Activated T-helper 9 cell treated with anti-CD3 and anti-CD28 coated beads, Interleukin-2, amount 50 U/mL, for 16 hours (primary cell): Measurements from ENCODE around the gene CD276.
"Not testable (repeated sequence)": the region's sequence is repeated elsewhere in the genome, so short reads cannot be mapped to it uniquely, and the experiment has no call there.

Experiments
- DNase-seq: peaks from one replicate; pipeline ENCODE4 v3.0.0-alpha.2; 2020; ENCODE audit warnings: low read depth

CD276 gene

DNA sequence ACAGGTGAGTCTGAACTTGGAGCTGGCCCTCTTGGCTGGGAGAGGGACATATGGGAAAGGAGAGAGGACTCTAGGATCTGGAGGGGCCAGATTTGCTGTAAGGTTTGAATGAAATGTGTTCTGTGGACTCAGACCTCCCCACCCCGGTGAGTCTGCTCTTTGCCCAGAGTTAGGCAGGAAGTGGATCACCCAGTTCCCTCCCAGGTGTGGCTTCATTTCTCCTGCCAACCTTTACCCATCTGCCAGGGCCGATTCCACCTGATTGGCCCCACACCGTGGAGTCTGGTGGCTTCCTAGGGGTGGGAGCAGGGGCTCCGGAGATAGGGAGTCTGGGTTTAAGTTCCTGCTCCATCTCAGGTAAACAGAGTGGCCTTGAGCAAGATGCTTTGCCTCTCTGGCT is 25.5 kb downstream of the CD276 start:
- no peak for DNase-seq

DNA sequence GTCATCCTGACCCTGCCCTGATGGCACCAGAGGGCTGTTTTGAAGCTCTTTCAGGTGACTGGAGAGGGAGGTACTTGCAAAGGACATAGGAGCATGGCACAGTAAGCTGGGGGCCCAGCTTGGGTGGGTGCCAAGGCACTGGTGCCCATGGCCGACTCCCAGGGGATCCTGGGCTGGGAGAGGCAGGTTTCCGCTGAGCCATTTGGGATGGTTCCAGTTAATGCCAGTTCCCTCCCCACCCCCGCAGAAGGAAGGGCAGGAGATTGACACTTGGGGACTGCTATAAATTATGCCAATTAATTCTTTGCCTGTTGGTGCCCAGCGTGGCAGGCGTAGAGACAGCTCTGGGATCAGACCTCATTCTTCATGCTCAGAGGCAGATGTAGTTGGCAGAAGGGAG is 26.1 kb downstream of the CD276 start:
- no peak for DNase-seq

DNA sequence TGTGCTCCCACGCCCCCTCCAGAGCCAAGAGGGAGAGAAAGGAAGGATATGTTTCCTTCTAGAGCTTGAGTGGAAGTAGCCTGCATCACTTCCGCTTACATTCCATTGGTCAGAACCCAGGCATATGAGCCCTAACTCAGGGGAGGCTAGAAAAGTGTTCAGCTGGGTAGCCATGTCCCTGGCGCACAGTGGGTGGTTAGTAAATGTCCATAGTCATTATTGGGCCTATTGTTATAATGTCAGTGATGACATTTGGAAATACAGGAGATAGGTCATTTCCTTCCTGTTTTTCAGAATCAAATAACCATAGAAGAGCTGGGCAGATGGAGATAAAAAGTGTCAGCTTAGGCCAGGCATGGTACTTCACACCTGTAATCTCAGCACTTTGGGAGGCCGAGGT is 27.3 kb downstream of the CD276 start:
- DNase-seq, result no peak

DNA sequence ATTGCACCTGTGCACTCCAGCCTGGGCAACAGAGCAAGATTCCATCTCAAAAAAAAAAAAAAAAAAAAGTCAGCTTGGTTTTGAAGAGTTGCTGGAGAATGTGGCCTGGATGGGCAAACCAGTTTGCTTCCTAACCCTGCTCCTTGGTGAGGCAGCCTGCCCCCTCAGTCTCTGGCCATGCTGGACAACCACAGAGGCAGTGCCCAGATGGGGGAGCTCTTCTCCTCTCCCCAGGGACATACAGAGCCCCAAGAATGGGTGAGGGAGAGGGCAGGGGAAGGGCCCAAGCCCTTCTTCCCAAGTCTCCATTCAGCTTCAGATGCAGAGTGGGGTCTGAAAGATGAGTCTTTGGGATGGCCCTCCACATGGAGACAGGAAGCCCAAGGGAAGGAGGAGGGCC is 27.9 kb downstream of the CD276 start:
- DNase-seq, result no peak

DNA sequence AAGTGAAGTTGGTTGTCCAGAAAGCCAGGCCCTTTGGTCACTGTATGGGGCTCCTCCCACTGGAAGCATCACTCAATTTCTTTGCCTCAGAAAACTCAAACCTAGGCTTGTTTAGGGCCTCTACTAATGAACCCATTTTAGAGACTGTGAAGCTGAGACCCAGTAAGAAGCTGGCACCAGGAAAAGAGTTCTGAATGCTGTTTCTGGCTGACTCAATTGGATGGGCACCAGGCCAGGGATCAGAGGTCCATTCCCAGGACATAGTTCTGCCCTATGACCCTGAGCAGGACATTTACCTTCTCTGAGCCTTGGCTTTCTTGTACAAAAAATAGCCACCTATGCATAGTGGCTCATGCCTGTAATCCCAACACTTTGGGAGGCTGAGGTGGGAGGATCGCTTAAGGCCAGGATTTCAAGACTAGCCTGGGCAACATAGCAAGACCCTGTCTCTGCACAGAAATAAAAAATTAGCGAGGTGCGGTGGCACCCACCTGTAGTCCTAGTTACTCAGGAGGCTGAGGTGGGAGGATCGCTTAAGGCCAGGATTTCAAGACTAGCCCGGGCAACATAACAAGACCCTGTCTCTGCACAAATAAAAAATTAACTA is 30.6 kb downstream of the CD276 start:
- no peak for DNase-seq

DNA sequence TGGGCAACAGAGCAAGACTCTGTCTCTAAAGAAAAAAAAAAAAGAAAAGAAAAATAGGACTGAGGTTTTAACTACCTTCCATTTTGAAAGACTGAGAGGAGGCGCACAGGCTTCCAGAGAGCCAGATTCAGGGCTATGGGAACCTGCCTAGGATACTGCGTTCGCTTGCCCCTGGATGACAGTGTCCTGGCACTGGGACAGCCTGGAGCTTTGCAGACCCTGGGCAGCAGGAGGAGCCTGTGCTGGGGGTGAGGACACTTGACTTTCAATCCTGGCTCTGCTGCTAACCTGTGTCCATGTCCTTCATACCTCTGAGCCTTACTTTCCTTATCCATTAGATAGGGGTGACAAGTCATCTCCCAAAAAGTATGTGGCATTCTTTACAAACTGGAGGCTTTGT is 31.2 kb downstream of the CD276 start:
- DNase-seq, result no peak

DNA sequence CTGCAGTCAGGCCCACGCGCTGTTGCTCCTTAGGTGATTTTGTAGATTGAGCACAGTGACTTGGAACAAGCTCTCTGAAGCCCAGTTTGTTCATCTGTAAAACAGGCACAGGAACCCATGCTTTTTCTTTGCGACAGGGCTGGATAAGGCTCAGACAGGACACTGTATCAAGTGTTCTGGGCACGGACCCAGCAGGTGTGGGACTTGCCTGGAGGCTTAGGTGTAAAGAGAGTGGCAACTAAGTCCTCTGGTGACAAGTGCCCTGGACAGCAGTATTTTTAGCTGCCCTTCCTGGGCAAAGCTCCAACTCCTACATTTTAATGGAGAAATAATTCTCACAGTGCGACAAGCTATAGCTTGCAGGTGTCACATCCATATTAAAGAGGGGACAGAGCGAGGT is 32.2 kb downstream of the CD276 start:
- DNase-seq, result no peak

DNA sequence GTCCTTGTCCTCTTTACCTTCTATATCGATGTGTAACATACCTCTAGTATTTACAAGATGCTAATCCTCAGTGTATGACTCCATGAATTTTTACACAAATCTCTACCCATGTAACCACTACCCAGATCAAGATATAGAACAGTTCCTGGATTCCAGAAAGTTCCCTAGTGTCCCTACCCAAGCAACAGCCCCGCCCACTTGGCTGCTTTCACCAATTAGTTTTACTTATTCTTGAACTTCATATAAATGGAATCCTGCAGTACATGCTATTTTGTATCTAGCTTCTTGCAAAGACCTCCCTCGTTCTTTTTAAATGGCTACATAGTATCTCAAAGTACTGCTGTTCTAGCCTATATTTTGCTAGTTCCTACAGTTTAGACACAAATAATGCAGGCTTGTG is 33.0 kb downstream of the CD276 start:
- no peak for DNase-seq

DNA sequence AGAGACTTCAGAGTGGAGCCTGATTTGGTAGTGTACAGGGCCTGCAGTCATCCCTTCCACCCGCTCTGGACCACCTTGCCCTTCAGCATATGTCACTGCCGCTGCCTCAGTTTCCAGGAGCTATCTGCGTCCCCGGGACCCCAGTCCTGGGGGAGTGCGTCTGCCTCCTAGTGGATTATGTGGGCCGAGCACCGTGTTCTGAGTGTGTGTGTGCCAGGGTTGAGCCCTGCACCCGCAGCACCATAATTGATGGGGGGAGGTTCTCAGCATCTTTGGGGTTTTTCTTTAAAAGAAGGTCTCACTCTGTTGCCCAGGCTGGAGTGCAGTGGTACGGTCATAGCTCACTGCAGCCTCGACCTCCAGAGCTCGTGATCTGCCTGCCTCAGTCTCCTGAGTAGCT is 33.6 kb downstream of the CD276 start:
- no peak for DNase-seq

DNA sequence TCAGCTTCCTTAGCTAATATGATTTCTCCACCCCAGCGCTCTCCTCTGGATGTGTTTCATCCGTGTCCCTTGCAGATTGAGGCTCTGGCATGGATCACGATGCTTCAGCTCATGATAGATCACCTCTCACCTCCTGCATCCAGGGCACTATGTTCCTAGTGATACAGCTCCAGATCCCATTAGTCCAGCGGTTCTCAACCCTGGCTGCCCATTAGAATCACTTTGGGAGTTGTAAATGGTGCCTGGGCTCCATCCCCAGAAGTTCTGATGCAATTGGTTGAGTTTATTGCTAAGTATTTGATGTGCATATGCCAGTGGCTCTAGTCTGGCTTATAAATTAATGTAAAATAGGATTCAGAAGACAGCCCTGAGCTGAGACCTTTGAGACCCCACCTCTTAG is 34.5 kb downstream of the CD276 start:
- DNase-seq, result no peak

DNA sequence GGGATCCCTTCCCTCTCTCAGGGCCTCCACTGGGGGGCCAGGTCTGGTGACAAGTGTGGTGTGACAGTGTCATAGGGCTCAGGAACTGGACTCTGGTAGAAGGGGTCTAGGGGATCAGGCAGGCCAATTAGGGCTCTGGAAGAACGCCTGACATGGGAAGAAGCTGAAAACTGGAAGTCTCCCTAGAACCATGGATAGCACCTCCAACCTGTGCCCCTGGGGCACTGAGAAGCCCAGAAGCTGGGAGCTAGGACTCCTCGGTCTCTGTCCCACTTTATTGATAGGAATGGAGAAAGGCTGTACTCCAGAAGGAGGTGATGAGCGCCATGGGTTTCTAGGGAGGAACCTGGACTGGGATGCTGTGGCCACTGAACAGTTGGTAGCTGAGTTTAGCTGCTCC is 38.2 kb downstream of the CD276 start:
- no peak for DNase-seq

DNA sequence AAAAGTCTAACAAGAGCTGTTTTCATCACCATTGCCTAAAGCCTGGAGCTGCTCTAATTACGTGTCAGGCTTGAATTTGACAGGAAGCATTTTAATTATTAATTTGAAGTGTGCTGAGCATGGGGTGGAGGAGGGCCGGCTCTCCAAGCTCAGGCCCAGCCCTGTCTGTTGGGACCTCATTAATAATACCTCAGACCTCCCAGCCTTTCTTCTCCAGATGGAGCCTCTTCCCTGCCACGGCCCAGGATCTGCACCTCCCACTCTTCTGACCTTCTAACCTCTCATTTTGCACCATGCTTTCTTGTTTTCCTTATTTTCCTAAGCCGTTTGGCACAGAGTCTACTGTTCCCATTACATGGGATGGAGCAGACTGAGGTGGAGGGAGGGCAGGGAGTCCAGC is 39.0 kb downstream of the CD276 start:
- no peak for DNase-seq

DNA sequence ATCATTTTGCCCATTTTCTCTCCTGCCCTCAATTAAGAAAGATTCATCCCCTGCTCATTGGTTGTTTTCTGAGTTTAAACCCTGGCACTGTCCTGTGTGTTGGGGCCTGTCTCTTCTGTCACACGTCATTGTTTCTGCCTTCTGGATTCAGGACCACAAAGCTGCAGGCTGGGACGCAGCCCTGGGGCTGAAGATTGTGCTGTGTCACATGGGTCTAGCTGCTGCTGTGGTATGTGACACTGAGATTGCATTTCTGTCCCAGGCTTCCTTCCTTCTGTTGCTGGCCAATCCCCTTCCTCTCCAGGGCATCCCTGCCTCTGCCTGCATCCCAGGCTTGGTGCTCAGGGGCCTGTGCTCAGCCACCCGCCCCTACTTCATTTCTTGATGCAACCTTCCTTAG is 40.0 kb downstream of the CD276 start:
- no peak for DNase-seq

DNA sequence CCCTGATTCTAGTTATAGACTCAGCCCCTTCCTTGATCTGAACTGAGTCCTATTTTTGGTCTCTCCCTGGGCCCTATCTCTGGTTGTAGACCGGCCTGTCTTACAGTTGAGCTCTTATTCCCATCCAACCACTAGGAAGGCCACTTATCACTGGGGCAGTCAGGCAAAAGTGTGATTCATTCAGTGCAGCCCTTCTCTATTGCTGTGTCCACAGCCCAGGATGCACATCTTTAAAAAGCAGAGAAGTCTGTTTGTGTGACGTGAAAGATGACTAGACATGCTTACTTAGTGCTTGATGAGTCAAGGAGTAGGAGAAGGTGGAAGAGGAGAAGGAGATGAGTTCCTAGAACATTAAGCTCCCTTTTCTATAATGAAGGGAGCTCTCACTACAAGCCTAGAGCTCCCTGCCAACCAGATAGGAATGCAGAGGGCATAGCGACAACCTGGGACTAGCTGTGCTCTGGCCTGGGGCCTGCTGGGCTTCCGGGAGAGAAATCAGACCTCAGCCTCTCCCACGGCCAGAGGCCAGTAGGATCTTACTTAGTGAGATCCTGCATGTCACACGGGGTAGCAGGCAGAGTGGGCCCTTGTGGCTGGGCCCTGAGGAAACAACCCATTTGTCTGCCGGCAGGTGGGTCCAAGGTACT is 43.3 kb downstream of the CD276 start:
- no peak for DNase-seq

DNA sequence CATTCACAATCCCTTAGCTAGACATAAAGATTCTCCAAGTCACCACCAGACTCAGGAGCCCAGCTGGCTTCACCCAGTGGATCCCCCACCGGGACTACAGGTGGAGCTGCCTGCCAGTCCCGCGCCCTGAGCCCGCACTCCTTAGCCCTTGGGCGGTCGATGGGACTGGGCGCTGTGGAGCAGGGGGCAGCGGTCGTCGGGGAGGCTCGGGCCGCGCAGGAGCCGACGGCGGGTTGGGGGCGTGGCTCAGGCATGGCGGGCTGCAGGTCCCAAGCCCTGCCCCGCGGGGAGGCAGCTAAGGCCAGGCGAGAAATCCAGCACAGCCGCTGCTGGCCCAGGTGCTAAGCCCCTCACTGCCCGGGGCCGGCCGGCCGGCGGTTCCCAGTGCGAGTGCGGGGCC is 47.9 kb downstream of the CD276 start:
- not testable (repeated sequence) for DNase-seq

DNA sequence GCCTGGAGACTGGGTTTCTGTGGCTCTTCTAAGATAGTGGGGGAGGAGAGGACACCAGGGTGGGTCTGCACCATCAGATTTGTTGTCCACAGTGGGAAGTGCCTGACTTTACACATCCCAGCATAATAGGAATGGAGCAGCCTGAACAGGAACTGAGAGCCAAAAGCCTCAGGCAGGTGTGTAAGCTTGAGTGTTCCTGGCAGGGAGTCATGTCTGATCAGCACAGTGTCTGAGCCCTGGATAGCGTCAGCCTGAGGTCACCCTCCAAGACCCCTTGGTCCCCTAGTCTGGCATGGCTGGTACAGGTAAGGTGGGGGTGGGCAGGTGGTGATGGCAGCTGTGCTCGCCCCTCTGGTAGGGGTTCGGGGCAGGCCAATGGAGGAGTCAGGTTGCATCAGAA is 48.7 kb downstream of the CD276 start:
- no peak for DNase-seq

DNA sequence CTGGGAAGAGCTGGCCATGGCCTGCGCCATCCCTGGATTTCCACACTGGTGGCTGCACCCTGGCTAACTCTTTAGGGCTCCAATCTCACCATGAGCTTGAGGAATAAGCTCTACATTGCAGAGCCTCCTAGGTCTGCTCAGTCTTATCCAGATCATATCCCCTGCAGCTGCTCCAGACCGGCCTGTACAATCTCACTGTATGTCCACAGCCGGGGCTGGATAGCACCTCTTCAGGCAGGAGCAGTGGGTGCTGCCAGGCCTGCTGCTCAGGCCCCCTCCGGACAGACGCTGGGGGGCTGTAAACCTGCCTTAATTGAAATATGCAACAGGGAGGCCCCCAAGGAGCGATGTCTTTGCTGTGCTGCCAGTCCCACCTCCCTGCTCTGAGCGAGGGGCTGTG is 53.4 kb downstream of the CD276 start:
- no peak for DNase-seq

DNA sequence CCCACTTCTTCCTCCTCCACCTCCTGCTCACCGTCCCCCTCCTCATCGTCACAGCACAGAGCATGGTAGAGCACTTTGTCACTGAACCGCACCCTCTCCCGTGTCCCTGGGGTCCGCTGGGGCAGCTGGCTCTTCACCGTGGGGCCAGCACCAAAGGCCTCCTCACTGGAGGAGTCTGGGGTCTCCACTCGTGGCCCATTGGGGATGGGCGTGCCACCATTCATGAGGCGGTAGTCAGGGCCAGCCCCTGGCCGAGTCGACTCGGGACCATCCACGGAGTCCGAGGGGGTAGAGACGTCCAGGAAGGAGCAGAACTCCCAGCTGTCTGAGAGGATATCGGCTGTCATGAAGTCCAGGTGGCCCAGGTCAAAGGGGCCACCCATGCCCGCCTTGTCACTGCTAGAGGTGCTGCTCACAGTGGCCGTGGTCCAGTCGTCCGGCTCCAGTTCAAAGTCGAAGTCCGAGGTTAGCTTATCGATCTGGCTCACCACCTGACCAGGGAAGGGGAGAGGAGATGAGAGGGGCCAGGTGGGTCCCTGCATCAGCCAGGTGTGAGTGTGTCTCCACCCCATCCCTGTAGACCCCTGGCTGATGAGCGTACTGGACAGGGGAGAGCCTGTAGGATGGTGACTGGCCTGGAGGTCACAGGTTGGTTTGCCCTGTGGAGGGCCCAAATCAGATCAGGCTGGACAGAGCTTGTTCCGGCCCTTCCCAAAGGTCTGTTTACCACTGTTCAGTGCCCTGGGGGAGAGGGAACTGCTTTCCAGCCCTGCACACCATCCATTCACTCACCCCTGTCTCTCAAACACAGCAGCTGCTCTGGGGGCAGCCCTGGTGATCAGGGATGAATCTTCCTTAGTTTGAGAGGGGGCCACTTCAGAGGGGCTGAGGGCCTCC is 56.2 kb downstream of the CD276 start:
- DNase-seq, result no peak

DNA sequence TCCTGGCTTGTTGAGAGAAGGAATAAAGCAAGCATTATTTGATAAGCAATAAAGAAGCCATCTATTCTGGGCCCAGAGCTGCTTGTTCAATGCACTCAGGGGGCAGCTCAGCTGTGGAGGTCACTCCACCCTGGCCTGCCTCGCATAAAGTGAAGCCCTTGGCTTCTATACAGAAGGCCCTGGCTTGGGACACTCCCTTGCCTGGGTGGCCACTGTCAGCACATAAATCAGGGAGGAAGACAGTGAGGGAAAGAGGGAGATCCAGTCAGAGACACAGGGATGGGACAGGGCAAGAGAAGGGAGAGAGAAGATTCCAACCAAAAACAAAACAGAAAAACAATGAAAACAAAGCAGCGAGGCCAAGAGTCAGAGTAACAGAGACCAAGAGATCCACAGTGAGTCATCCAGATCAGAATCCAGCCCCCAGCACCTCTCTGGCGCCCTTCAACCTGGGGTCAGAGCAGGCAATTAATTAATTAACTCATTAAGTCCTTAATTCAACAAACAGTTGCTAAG is 57.2 kb downstream of the CD276 start:
- no peak for DNase-seq

DNA sequence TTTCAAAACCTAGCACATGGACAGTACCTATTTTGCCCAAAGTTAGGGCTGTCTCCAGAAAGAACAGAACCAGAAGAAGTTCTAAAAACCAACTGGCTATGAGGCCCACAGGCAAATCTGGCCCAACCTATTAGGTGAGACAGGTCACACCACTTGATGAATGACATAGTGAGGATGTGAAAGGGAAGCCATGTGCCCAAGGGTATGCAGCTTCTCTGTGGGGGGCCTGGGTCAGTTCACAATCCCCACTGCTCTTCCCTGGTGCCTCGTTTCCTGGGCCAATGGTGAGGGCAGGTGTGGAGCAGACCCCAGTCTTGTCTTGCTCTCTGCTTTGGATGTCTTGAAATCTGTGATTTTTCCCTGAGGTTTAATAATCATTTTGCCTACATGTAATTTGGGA is 60.1 kb downstream of the CD276 start:
- no peak for DNase-seq

DNA sequence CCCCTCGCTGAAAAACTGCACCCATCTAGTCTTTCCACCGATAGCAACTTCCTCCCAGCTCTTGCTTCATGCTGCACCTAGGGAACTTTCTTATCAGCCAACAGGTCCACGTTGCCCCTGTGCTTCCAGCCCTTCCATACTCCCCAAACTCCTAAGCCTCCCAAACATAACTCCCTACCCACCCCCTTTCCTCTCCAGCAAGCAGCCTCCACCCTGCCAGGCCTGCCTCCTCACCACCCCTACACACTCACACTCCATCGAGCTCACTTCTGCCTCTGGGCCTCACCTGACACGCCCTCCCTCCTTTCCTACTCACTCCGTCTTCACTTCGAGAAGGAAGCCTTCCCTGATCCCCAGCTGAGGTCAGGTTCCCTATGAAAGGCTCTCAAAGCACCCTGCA is 60.9 kb downstream of the CD276 start:
- DNase-seq, result no peak

DNA sequence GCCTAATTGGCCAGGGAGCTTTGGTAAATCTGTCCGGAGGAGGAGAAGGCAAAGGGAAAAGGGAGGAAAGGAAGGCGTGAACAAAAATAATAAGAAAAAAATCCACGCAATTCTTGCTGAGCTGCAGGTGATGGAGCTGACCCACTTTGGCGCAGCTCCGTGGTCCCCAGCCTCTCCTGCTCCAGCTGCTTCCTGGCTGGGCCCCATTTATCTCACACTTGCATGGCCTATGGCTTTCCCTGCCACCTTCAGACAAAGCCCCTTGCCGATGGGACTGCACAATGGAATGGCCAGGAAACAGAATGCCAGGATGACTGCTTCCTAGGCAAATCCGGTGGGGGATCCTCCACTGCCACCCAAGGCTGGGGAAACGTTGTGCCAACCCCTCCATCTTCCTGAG is 62.1 kb downstream of the CD276 start:
- no peak for DNase-seq

DNA sequence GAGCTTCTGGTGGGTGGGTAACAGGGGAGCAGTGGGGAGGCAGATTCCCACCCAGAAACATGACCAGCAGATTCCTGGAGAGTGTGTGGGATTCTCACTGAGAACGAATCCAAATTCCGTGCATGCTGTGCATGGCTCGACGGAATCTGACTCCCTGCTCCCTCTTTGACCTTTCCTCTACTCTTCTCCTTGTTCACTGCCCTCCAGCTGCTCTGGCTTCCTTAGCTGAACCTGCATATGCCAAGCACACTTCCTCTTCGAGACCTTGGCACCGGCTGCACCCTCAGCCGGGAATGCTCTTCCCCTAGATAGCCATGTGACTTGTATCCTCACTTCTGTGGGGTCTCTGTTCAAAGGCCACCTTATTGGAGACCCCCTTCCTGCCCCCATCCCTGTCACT is 62.7 kb downstream of the CD276 start:
- DNase-seq, result no peak
